CD4-positive, alpha-beta memory T cell (primary cell): ENCODE results near the gene MAGEE2. TPM values are rescaled to one million over a fixed set of nuclear protein-coding genes. Genes with fewer than 3 reads are reported as not detected.
"Not testable (repeated sequence)": the region's sequence is repeated elsewhere in the genome, so short reads cannot be mapped to it uniquely, and the experiment has no call there.

ENCODE experiments used
- CTCF ChIA-PET: fragments of 350-600 bp; sonication (Branson Sonifier 250); formaldehyde crosslinking; loops from one replicate; lab custom pipeline; 2021; ENCODE audit warnings: inconsistent platforms; ENCODE audit not compliant: partially characterized antibody; lab: Charles Lee
- POLR2A ChIA-PET: fragments of 350-600 bp; sonication (Branson Sonifier 250); formaldehyde crosslinking; loops from one replicate; lab custom pipeline; 2021; ENCODE audit not compliant: partially characterized antibody; lab: Charles Lee
- DNase-seq, 5 donors: peaks; one replicate each; pipeline versions ENCODE4 v3.0.0 to v3.0.0-alpha.2; 2020 to 2022; ENCODE audit warnings: mixed read lengths in 1 of 5
- H3K27ac ChIP-seq: one replicate; pipeline ENCODE4 v1.7.0; 2013; ENCODE audit warnings: low read depth, low read length
- H3K27me3 ChIP-seq: 2 replicates; pipeline ENCODE4 v1.7.0; 2013; ENCODE audit warnings: mild to moderate bottlenecking, low read length, moderate library complexity; ENCODE audit not compliant: insufficient read depth
- H3K36me3 ChIP-seq: 2 replicates; pipeline ENCODE4 v1.7.0; 2013; ENCODE audit warnings: mild to moderate bottlenecking, low read length, moderate library complexity; ENCODE audit not compliant: insufficient read depth
- H3K4me1 ChIP-seq: 2 replicates; pipeline ENCODE4 v1.7.0; 2013; ENCODE audit warnings: mild to moderate bottlenecking, low read length, moderate library complexity; ENCODE audit not compliant: insufficient read depth
- H3K4me3 ChIP-seq, 2 donors: one replicate each; pipeline ENCODE4 v1.7.0; 2013; ENCODE audit warnings: low read length in 2 of 2, mild to moderate bottlenecking in 1 of 2
- H3K9me3 ChIP-seq, 2 donors: one replicate each; pipeline ENCODE4 v1.7.0; 2013; ENCODE audit warnings: low read length in 2 of 2, control low read depth in 1 of 2; ENCODE audit not compliant: control insufficient read depth in 1 of 2
- H3K27ac Mint-ChIP-seq, 7 donors: one replicate each; pipeline ENCODE4 v1.8.0; 2020 to 2021; ENCODE audit warnings: mixed read lengths in 7 of 7, mild to moderate bottlenecking in 6 of 7, inconsistent platforms in 3 of 7, moderate library complexity in 3 of 7
- H3K27me3 Mint-ChIP-seq, 2 donors: one replicate each; pipeline ENCODE4 v1.8.0; 2020 to 2021; ENCODE audit warnings: mixed read lengths in 2 of 2
- H3K36me3 Mint-ChIP-seq, 2 donors: one replicate each; pipeline ENCODE4 v1.8.0; 2020 to 2021; ENCODE audit warnings: mixed read lengths in 2 of 2, inconsistent platforms in 1 of 2, mild to moderate bottlenecking in 1 of 2
- H3K4me1 Mint-ChIP-seq, 4 donors: one replicate each; pipeline ENCODE4 v1.8.0; 2020 to 2021; ENCODE audit warnings: mixed read lengths in 4 of 4, mild to moderate bottlenecking in 1 of 4
- H3K4me3 Mint-ChIP-seq, 8 donors: one replicate each; pipeline ENCODE4 v1.8.0; 2020 to 2021; ENCODE audit warnings: mixed read lengths in 8 of 8, mild to moderate bottlenecking in 7 of 8, moderate library complexity in 6 of 8, inconsistent platforms in 3 of 8
- H3K9me3 Mint-ChIP-seq, 8 donors: one replicate each; pipeline ENCODE4 v1.8.0; 2020 to 2021; ENCODE audit warnings: mixed read lengths in 8 of 8, mild to moderate bottlenecking in 5 of 8, inconsistent platforms in 3 of 8, moderate library complexity in 1 of 8
- intact Hi-C: fragments of 100-400 bp; cut with micrococcal nuclease; formaldehyde crosslinking; loops from one replicate; pipeline ENCODE4 v1.15.1; 2023
- polyA plus RNA-seq, 2 donors: library from polyadenylated mRNA; unstranded; fragments of 300-500 nt; fragmentation: Illumina TruSeq; gene quantifications; one replicate each; pipeline ENCODE4 v1.2.3, GENCODE V29; 2021
- total RNA-seq, 2 experiments: library from RNA; stranded (reverse); gene quantifications; one replicate each; pipeline ENCODE4 v1.2.3, GENCODE V29; 2021

The MAGEE2 gene, protein sequence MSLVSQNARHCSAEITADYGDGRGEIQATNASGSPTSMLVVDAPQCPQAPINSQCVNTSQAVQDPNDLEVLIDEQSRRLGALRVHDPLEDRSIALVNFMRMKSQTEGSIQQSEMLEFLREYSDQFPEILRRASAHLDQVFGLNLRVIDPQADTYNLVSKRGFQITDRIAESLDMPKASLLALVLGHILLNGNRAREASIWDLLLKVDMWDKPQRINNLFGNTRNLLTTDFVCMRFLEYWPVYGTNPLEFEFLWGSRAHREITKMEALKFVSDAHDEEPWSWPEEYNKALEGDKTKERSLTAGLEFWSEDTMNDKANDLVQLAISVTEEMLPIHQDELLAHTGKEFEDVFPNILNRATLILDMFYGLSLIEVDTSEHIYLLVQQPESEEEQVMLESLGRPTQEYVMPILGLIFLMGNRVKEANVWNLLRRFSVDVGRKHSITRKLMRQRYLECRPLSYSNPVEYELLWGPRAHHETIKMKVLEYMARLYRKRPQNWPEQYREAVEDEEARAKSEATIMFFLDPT
- total RNA-seq (not detected), polyA plus RNA-seq (not detected)

DNA sequence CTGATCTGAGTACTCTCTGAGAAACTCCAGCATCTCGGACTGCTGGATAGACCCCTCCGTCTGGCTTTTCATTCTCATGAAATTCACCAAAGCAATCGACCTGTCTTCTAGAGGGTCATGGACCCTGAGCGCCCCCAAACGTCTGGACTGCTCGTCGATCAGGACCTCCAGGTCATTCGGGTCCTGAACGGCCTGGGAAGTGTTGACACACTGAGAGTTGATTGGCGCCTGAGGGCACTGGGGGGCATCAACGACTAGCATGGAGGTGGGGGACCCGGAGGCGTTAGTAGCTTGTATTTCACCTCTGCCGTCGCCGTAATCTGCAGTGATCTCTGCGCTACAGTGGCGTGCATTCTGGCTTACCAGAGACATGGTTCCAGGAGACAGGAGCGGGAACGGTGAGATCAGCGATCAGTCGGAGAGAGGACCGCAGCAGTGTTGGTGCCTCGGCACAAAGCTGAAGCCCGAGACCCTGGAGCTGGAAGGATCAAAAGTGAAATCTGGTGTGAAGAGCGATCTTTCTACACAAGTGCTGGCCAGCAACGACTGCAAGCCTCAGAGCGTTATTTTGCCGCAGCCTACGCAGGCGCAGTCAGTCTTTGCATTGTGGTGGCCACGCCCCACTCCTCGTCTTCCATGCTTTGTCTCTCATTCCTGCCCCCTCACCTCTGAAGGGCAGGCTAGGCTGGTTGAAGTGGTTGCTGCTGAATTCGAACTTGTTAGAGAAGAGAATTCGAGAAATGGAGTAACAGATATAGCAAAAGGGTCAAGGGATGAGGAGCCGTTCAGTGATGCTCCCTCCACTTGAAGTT lies at the start of gene MAGEE2:
MAGEE2 (minus strand) TSS at position 575 of the 812 bp plus-strand sequence; CDS start at position 372, 203 bp downstream.
- Histone ChIP-seq H3K4me1 (no peaks in the 10 kb centered on the region), H3K36me3 (no peaks in the 10 kb centered on the region), H3K9me3 (no peaks in the 10 kb centered on the region), H3K27me3 (no peaks in the 10 kb centered on the region), H3K4me3 (no peak within 1 kb of the TSS), H3K27ac (no peak within 1 kb of the TSS)
- H3K27ac Mint-ChIP-seq = peak within 1 kb of the TSS in 1 of 7 donors; percentile 48
- peak in 1 of 5 donors; percentile 3 for DNase-seq
- H3K4me1 Mint-ChIP-seq = peaks cover 0 to 7% (median under 1%) of the 10 kb centered on the region in 4 donors
- intact Hi-C loops = no loop called here
- H3K27me3 Mint-ChIP-seq = peaks cover 1 to 8% of the 10 kb centered on the region in 2 donors
- H3K9me3 Mint-ChIP-seq = no peaks in the 10 kb centered on the region
- peak within 1 kb of the TSS; percentile 77 to 89 (median 82) for H3K4me3 Mint-ChIP-seq
- H3K36me3 Mint-ChIP-seq = no peaks in the 10 kb centered on the region
- ChIA-PET CTCF (no interaction called here), POLR2A (no interaction called here)

DNA sequence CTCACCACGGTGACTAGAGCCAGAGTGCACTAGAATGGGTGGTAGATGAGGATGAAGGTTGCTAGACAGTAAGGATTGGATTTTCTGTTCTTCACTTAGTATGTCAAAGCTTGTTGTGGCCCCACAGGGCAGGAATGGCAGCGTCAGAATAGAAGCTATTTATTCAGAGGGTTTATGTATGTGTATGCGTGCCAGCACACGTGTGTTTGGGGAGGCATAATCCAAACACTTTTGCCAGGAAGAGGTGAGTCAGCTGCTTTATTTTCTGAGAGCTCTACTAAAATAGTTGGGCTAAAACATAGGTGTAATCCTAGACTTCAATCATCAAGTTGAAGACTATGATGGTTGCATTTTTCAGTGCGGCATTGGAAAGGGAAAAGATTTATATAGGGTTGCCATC lies 1.2 kb upstream of the MAGEE2 start:
- H3K36me3 Mint-ChIP-seq = no peaks in the 10 kb centered on the region
- DNase-seq = no peak
- ChIA-PET CTCF (no interaction called here), POLR2A (no interaction called here)
- H3K36me3 ChIP-seq = no peaks in the 10 kb centered on the region
- H3K4me3 ChIP-seq = no peak overlapping the region
- no peak overlapping the region for H3K27ac Mint-ChIP-seq
- H3K27me3 ChIP-seq = no peaks in the 10 kb centered on the region
- no peaks in the 10 kb centered on the region for H3K4me1 ChIP-seq
- peaks cover 0 to 7% (median under 1%) of the 10 kb centered on the region in 4 donors for H3K4me1 Mint-ChIP-seq
- peaks cover 1 to 8% of the 10 kb centered on the region in 2 donors for H3K27me3 Mint-ChIP-seq
- intact Hi-C loops = no loop called here
- H3K9me3 ChIP-seq = no peaks in the 10 kb centered on the region
- peaks cover 0 to 2% (median 0%) of the 10 kb centered on the region in 8 donors for H3K9me3 Mint-ChIP-seq
- H3K4me3 Mint-ChIP-seq = no peak overlapping the region
- no peak overlapping the region for H3K27ac ChIP-seq

DNA sequence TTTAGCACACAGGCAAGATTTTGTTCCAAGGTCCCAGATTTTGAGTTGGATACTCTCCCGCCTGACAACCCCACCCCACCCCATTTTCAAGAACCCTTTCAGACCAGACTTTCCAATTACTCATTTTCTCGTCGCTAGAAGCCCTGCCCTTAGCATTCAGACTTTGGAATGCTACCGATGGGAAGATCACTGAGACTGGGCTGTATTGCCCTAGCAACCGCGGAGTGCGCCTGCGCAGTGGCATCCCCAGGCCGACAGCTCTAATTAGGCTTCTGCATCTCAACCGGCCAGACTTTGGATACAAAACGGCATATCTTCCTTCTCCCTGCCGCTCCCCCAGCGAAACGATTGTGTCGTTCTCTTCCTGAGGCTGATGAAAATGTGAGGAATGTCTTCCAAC lies 3.4 kb downstream of the MAGEE2 start:
- Mint-ChIP-seq H3K4me3 (no peak overlapping the region), H3K27me3 (peaks cover 1 to 8% of the 10 kb centered on the region in 2 donors), H3K36me3 (no peaks in the 10 kb centered on the region), H3K9me3 (no peaks in the 10 kb centered on the region), H3K4me1 (peaks cover 0 to 7% (median under 1%) of the 10 kb centered on the region in 4 donors), H3K27ac (no peak overlapping the region)
- no peak for DNase-seq
- H3K9me3 ChIP-seq = no peaks in the 10 kb centered on the region
- ChIA-PET POLR2A (no interaction called here), CTCF (no interaction called here)
- H3K36me3 ChIP-seq = no peaks in the 10 kb centered on the region
- no peak overlapping the region for H3K27ac ChIP-seq
- H3K4me1 ChIP-seq = no peaks in the 10 kb centered on the region
- no peak overlapping the region for H3K4me3 ChIP-seq
- intact Hi-C loops = no loop called here
- no peaks in the 10 kb centered on the region for H3K27me3 ChIP-seq

DNA sequence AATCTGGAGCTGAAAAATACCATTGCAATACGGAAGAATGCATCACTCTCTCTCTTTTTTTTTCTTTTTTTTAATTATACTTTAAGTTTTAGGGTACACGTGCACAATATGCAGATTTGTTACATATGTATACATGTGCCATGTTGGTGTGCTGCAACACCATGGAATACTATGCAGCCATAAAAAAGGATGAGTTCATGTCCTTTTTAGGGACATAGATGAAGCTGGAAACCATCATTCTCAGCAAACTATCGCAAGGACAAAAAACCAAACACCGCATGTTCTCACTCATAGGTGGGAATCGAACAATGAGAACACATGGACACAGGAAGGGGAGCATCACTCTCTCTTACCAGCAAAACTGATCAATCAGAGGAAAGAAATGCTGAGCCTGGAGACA lies 17.0 kb downstream of the MAGEE2 start:
- intact Hi-C loops, H3K27ac Mint-ChIP-seq, DNase-seq, H3K4me3 Mint-ChIP-seq, POLR2A ChIA-PET, CTCF ChIA-PET, H3K27me3 Mint-ChIP-seq, H3K9me3 ChIP-seq, H3K27ac ChIP-seq, H3K36me3 Mint-ChIP-seq, H3K36me3 ChIP-seq, H3K4me1 ChIP-seq, H3K27me3 ChIP-seq, H3K4me1 Mint-ChIP-seq, H3K4me3 ChIP-seq: not testable (repeated sequence)
- H3K9me3 Mint-ChIP-seq = peaks cover 0 to 11% (median 1%) of the 10 kb centered on the region in 8 donors

DNA sequence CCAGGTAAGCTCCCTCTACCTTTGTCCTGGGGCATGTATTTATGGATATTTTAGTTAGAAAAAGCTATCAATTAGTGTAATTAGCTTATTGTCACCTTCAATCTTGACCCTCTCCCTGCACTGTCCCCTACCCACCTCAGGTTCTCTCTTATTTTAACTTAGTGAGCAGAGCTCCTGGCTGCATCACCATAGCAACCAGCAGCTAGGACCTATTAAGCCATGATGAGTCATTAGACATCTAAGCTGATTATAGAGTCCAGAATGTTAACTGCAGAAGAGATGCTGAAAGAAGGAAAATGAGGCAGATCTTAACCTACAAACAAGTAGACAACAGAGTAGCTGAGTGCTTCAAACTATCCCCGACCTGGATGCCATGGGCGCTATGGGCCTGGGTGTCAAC lies 36.6 kb downstream of the MAGEE2 start:
- Histone ChIP-seq H3K9me3 (no peaks in the 10 kb centered on the region), H3K4me1 (peaks cover 7% of the 10 kb centered on the region), H3K27ac (no peak overlapping the region), H3K36me3 (no peaks in the 10 kb centered on the region), H3K27me3 (no peaks in the 10 kb centered on the region), H3K4me3 (no peak overlapping the region)
- H3K9me3 Mint-ChIP-seq = peaks cover 0 to 9% (median 2%) of the 10 kb centered on the region in 8 donors
- DNase-seq = no peak
- intact Hi-C loops = no loop called here
- H3K36me3 Mint-ChIP-seq = no peaks in the 10 kb centered on the region
- H3K27me3 Mint-ChIP-seq = peaks cover 0 to 4% of the 10 kb centered on the region in 2 donors
- H3K27ac Mint-ChIP-seq = peak overlapping the region in 1 of 7 donors; percentile 26
- peak overlapping the region in 1 of 8 donors; percentile 21 for H3K4me3 Mint-ChIP-seq
- peaks cover 4 to 15% (median 9%) of the 10 kb centered on the region in 4 donors for H3K4me1 Mint-ChIP-seq
- CTCF ChIA-PET = no interaction called here
- POLR2A ChIA-PET = no interaction called here

DNA sequence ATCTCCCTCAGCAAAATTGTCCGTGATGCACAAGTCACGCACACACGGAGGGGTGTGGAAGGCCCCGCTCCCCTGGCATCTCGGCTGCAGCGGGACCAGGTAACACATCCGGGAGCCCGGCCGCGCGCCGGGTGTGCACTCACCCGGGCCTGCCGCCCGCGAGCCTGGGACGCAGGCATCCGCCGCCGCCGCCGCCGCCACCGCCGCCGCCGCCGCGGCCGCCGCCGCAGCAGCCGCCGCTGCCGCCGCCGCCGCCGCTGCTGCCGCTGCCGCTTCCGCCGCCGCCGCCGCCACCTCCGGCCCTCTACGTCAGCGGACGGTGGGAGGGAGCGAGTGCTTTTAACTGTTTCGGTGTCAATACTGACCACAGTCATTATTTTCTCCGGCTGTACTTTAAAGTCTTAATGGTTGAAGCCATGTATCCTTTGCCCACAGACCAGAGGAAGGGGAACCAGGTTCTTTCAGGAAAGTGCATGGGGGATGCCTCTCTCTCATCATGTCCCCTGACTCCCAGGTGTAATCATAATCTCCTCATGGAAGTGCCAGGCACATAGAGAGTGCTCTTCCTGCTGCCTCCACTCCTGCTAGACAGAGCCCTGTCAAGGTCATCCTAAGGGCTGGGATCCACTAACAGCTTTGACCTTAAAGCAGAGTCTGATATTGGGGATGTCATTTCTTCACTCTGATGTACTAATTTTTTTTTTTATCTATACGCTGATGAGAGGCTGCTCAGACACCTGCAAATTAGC lies 38.0 kb downstream of the MAGEE2 start:
- no peaks in the 10 kb centered on the region for H3K36me3 ChIP-seq
- Mint-ChIP-seq H3K27ac (peak overlapping the region in 5 of 7 donors; percentile 34 to 68 (median 61)), H3K4me3 (peak overlapping the region; percentile 75 to 87 (median 78)), H3K36me3 (no peaks in the 10 kb centered on the region), H3K4me1 (peaks cover 4 to 15% (median 9%) of the 10 kb centered on the region in 4 donors), H3K9me3 (peaks cover 0 to 16% (median 5%) of the 10 kb centered on the region in 8 donors), H3K27me3 (peaks cover 0 to 4% of the 10 kb centered on the region in 2 donors)
- peak overlapping the region in 1 of 2 donors; percentile 28 for H3K4me3 ChIP-seq
- peaks cover 7% of the 10 kb centered on the region for H3K4me1 ChIP-seq
- no peaks in the 10 kb centered on the region for H3K9me3 ChIP-seq
- POLR2A ChIA-PET = no interaction called here
- H3K27me3 ChIP-seq = no peaks in the 10 kb centered on the region
- CTCF ChIA-PET = no interaction called here
- H3K27ac ChIP-seq = no peak overlapping the region
- intact Hi-C loops = no loop called here
- DNase-seq = peak; percentile 4 to 41 (median 20)
